Progenitor cell of endocrine pancreas (in vitro differentiated cells): ENCODE data around the gene REXO1. TPM values are rescaled to one million over a fixed set of nuclear protein-coding genes. Genes with fewer than 3 reads are reported as not detected.
"Not testable (repeated sequence)": the region's sequence is repeated elsewhere in the genome, so short reads cannot be mapped to it uniquely, and the experiment has no call there.

Source experiments
- DNase-seq: peaks from one replicate; pipeline ENCODE4 v3.0.0; 2021; ENCODE audit warnings: low spot score; ENCODE audit not compliant: unreplicated experiment
- H3K27ac Mint-ChIP-seq: 2 replicates; pipeline ENCODE4 v1.8.0; 2021; ENCODE audit warnings: mild to moderate bottlenecking, moderate library complexity, mixed read lengths
- H3K27me3 Mint-ChIP-seq: 2 replicates; pipeline ENCODE4 v1.8.0; 2021; ENCODE audit warnings: mixed read lengths
- H3K36me3 Mint-ChIP-seq: 2 replicates; pipeline ENCODE4 v1.8.0; 2022; ENCODE audit warnings: mixed read lengths; ENCODE audit not compliant: insufficient read depth
- H3K4me1 Mint-ChIP-seq: 2 replicates; pipeline ENCODE4 v1.8.0; 2021; ENCODE audit warnings: low read depth, mixed read lengths
- H3K4me3 Mint-ChIP-seq: 2 replicates; pipeline ENCODE4 v1.8.0; 2021; ENCODE audit warnings: low read depth, mild to moderate bottlenecking, moderate library complexity, mixed read lengths
- H3K9me3 Mint-ChIP-seq: 2 replicates; pipeline ENCODE4 v1.8.0; 2021; ENCODE audit warnings: low read depth, mixed read lengths
- total RNA-seq: library from RNA; stranded (reverse); gene quantifications from 2 replicates; pipeline ENCODE4 v1.2.1, GENCODE V29; 2021
- TF ChIP-seq, protein P1 (sequence below): fragments of 200-600 bp; sonication (generic); IDR thresholded peaks from one replicate; pipeline ENCODE4 v1.5.0; 2021; ENCODE audit warnings: antibody characterized with exemption, mild to moderate bottlenecking; ENCODE audit not compliant: unreplicated experiment

REXO1 gene
- total RNA-seq, 1 donor from 2014 or later = 42.8 TPM

- H3K9me3 Mint-ChIP-seq = no peaks in the 10 kb centered on the region
- peaks cover 9% of the 10 kb centered on the region for H3K27me3 Mint-ChIP-seq
- H3K36me3 Mint-ChIP-seq = no peaks in the 10 kb centered on the region
- no peak for DNase-seq
- no peak overlapping the region for H3K27ac Mint-ChIP-seq
- TF ChIP-seq, protein P1, sequence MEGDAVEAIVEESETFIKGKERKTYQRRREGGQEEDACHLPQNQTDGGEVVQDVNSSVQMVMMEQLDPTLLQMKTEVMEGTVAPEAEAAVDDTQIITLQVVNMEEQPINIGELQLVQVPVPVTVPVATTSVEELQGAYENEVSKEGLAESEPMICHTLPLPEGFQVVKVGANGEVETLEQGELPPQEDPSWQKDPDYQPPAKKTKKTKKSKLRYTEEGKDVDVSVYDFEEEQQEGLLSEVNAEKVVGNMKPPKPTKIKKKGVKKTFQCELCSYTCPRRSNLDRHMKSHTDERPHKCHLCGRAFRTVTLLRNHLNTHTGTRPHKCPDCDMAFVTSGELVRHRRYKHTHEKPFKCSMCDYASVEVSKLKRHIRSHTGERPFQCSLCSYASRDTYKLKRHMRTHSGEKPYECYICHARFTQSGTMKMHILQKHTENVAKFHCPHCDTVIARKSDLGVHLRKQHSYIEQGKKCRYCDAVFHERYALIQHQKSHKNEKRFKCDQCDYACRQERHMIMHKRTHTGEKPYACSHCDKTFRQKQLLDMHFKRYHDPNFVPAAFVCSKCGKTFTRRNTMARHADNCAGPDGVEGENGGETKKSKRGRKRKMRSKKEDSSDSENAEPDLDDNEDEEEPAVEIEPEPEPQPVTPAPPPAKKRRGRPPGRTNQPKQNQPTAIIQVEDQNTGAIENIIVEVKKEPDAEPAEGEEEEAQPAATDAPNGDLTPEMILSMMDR = no peak
- H3K4me3 Mint-ChIP-seq = no peak overlapping the region
- H3K4me1 Mint-ChIP-seq = no peaks in the 10 kb centered on the region
These were observed 43.4 kb downstream of the REXO1 start for GRCh38 chr19:1804858-1805257.

DNA sequence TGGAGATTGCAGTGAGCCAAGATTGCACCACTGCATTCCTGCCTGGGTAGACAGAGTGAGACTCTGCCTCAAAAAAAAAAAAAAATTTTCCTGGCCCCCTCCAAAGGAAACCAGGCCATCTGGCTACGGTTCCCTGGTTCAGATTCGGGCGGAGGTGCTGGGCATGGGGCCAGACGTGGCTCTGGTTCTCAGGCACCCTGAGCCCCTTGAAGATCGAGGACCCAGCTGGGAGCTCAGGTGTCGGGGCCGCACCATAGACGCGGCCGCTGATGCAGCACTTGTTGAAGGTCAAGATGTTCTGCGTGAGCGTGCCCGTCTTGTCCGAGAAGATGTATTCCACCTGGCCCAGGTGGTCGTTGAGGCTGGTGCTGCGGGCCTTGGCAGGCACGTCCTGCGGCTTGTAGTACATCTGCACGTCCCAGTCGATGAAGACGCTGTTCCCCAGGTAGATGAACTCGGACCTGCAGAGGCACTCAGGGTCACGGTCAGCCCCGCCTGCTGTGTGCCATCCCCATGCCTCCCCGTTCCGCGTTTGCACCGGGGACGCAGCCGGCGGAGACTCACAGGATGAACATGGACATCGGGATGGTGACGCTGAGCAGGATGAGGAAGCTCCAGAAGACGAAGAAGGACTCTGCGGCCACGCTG, 48.5 kb downstream of the REXO1 start:
- TF ChIP-seq, protein P1 = no peak
- Mint-ChIP-seq H3K9me3 (no peaks in the 10 kb centered on the region), H3K4me3 (no peak overlapping the region), H3K36me3 (no peaks in the 10 kb centered on the region), H3K27me3 (peaks cover 14% of the 10 kb centered on the region), H3K4me1 (no peaks in the 10 kb centered on the region), H3K27ac (no peak overlapping the region)
- no peak for DNase-seq

DNA sequence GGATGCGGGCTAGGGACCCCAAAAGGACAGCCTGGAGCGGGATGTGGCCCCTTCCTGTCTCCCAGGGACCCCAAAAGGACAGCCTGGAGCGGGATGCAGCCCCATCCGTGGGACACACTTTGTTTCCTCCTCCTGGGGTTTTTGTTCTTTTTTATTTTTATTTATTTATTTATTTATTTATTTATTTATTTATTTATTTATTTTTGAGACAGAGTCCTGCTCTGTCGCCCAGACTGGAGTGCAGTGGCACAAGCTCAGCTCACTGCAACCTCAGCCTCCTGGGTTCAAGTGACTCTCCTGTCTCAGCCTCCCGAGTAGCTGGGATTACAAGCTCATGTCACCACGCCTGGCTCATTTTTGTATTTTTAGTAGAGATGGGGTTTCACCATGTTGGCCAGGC, 51.0 kb downstream of the REXO1 start:
- H3K4me3 Mint-ChIP-seq, DNase-seq, H3K27ac Mint-ChIP-seq, H3K36me3 Mint-ChIP-seq, H3K27me3 Mint-ChIP-seq, H3K4me1 Mint-ChIP-seq, H3K9me3 Mint-ChIP-seq: not testable (repeated sequence)

GRCh38 chr19:1796395-1797142, 51.7 kb downstream of the REXO1 start:
- Mint-ChIP-seq H3K27ac (no peak overlapping the region), H3K36me3 (no peaks in the 10 kb centered on the region), H3K4me1 (no peaks in the 10 kb centered on the region), H3K27me3 (peaks cover 9% of the 10 kb centered on the region), H3K9me3 (no peaks in the 10 kb centered on the region), H3K4me3 (no peak overlapping the region)
- DNase-seq = no peak
- TF ChIP-seq, protein P1 = no peak

- no peaks in the 10 kb centered on the region for H3K4me1 Mint-ChIP-seq
- H3K27me3 Mint-ChIP-seq = peaks cover 3% of the 10 kb centered on the region
- no peak overlapping the region for H3K27ac Mint-ChIP-seq
- no peak for DNase-seq
- no peaks in the 10 kb centered on the region for H3K9me3 Mint-ChIP-seq
- TF ChIP-seq, protein P1 = no peak
- no peak overlapping the region for H3K4me3 Mint-ChIP-seq
- H3K36me3 Mint-ChIP-seq = no peaks in the 10 kb centered on the region
These were observed 53.7 kb downstream of the REXO1 start for GRCh38 chr19:1794424-1795172.
